Activated naive CD4-positive, alpha-beta T cell treated with anti-CD3 and anti-CD28 coated beads, Interleukin-2, amount 10 ng/mL, durations not matched to agents 7 days and 5 days (primary cell): ENCODE measurements around the gene PRDM11.

Experiments
- CTCF ChIA-PET: fragments of 350-600 bp; sonication (Branson Sonifier 250); formaldehyde crosslinking; loops from one replicate; lab custom pipeline; 2021; ENCODE audit warnings: antibody characterized with exemption; lab: Charles Lee
- DNase-seq: peaks from one replicate; pipeline ENCODE4 v3.0.0-alpha.2; 2020
- H3K27ac Mint-ChIP-seq: one replicate; pipeline ENCODE4 v1.8.0; 2021; ENCODE audit warnings: mild to moderate bottlenecking, moderate library complexity, mixed read lengths
- H3K27me3 Mint-ChIP-seq: one replicate; pipeline ENCODE4 v1.8.0; 2021; ENCODE audit warnings: mild to moderate bottlenecking, mixed read lengths
- H3K36me3 Mint-ChIP-seq: one replicate; pipeline ENCODE4 v1.8.0; 2021; ENCODE audit warnings: mixed read lengths
- H3K4me1 Mint-ChIP-seq: one replicate; pipeline ENCODE4 v1.8.0; 2021; ENCODE audit warnings: mixed read lengths
- H3K4me3 Mint-ChIP-seq: one replicate; pipeline ENCODE4 v1.8.0; 2021; ENCODE audit warnings: mild to moderate bottlenecking, moderate library complexity, mixed read lengths
- H3K9me3 Mint-ChIP-seq: one replicate; pipeline ENCODE4 v1.8.0; 2021; ENCODE audit warnings: mixed read lengths

Gene PRDM11

DNA sequence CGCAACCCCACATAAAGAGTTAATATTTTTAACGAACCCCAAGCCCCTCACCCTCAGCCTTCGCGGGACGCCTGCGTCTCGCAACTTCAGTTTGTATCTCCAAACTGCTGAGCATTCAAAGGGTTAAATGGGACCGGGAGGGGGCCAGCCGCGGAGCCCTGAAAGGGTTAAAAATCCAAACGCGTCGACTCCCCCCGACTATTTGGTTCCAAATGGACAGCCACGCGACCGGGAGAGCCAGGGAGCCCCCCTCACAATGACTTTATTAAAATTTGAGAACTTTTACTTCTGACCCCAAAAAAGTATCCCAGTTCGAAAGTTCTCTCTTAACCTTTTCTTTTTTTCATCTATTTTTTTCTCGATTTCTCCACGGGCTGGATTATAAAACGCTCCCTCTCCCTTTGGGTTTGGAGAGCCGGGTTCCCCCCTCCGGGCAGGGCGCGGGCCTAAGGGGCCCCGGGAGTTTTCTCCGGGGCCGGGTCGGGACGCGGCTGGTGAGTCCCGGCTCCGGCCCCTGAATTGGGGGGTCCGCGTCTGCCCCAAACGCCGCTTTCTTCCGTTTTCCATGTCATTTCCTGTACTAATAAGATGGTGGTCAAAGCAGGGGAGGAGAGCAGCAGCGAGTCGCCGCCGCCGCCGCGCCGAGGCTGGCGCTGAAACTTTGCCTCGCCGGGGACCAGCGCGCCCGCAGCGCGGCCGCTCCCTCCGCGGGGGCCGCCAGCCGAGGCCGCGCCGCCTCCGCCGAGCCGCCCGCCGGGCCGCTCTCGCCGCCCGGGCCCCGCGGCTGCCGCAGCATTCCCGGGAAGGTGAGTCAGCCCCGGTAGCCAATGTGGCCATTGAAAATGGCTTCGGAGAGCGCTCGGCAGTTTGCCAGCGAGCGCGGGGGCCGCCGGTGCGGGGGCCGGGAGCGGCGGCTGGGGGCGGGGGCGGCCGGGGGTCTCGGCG is at the start of gene PRDM11:
Gene PRDM11 (plus strand): TSS at position 568 of the 945 bp plus-strand sequence. CDS start 35,128 bp downstream, outside the sequence.
- CTCF ChIA-PET: no interaction called here
- Mint-ChIP-seq H3K9me3 (peaks cover 5% of the 10 kb centered on the region), H3K36me3 (no peaks in the 10 kb centered on the region), H3K4me1 (peaks cover 22% of the 10 kb centered on the region), H3K27me3 (peaks cover 65% of the 10 kb centered on the region), H3K27ac (peak within 1 kb of the TSS; percentile 65), H3K4me3 (peak within 1 kb of the TSS; percentile 80)
- peak; percentile 55 for DNase-seq

DNA sequence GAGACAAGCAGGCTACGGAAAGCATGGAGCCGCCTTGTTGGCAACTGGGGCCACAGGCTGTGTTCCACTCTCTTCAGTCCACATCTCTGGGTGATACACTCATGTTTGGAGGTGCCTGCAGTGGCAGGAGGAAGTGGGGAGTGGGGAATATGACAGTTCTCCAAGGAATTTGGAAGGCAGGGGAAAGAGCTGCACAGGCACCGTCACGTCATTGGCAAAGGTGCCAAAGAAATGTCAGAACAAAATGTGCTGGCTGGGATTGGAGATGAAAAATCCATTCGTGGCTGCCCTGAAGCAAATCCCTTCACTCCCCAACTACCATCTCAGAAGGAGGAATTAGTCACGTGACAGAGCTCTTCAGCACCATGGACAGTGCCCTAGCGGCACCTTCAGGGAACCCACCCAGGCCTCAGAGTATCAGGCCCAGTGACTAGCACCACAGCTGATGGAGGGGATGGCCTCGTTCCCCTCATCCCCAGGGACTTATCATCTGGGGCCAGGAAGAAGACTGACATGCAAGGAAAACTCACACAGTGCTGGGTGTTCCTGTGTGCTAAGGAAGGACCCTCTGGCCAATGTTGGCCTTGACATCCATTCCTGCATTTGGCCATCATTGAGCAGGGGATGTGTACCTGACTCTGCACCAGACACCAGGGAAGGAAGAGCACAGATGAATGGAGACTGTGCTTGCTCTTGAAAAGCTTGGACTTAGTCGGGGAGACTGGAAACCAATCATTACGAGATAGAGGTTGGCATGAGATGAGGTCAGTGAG is 48.5 kb upstream of the PRDM11 start:
- CTCF ChIA-PET: interaction anchor here (0.7 to 1.5 kb wide), 4 partner anchors 12 to 161 kb away, joined by 3 to 8 read pairs (median 4); no protein-coding TSS in a partner anchor
- Mint-ChIP-seq H3K9me3 (no peaks in the 10 kb centered on the region), H3K27me3 (peaks cover 54% of the 10 kb centered on the region), H3K4me1 (peaks cover 8% of the 10 kb centered on the region), H3K4me3 (no peak overlapping the region), H3K27ac (no peak overlapping the region), H3K36me3 (no peaks in the 10 kb centered on the region)
- DNase-seq: peak; percentile 74

DNA sequence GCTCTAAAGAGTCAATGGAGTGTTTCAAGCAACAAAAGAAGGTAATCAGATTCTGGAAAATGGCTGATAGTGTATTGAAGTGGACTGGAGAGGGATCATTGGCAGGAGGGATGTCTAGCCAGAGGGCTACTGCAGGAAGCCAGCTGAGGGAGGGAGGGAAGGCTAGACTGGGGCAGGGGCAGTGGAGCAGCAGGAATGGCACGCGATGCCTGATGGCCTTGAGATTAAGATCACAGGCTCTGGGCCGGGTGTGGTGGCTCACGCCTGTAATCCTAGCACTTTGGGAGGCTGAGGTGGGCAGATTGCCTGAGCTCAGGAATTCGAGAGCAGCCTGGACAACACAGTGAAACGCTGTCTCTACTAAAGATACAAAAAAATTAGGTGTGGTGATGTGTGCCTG is 47.5 kb upstream of the PRDM11 start:
- no peaks in the 10 kb centered on the region for H3K9me3 Mint-ChIP-seq

GRCh38 chr11:45100339-45100738 is 46.1 kb upstream of the PRDM11 start:
- no peak overlapping the region for H3K27ac Mint-ChIP-seq
- no peak overlapping the region for H3K4me3 Mint-ChIP-seq
- peaks cover 55% of the 10 kb centered on the region for H3K27me3 Mint-ChIP-seq
- no peaks in the 10 kb centered on the region for H3K36me3 Mint-ChIP-seq
- no peaks in the 10 kb centered on the region for H3K9me3 Mint-ChIP-seq
- no peak for DNase-seq
- CTCF ChIA-PET: interaction anchor here (0.7 to 12.6 kb wide), 5 partner anchors 15 to 171 kb away, joined by 3 to 382 read pairs (median 5); no protein-coding TSS in a partner anchor
- peaks cover 11% of the 10 kb centered on the region for H3K4me1 Mint-ChIP-seq

More for the DNA sequence above, 47.5 kb upstream of the PRDM11 start:
- no peak for DNase-seq
- H3K4me3 Mint-ChIP-seq: no peak overlapping the region
- peaks cover 11% of the 10 kb centered on the region for H3K4me1 Mint-ChIP-seq
- H3K27ac Mint-ChIP-seq: no peak overlapping the region
- peaks cover 55% of the 10 kb centered on the region for H3K27me3 Mint-ChIP-seq
- no peaks in the 10 kb centered on the region for H3K36me3 Mint-ChIP-seq
- CTCF ChIA-PET: interaction anchor here (1.0 kb wide), 1 partner anchor 163 kb away, joined by 4 read pairs; no protein-coding TSS in a partner anchor

DNA sequence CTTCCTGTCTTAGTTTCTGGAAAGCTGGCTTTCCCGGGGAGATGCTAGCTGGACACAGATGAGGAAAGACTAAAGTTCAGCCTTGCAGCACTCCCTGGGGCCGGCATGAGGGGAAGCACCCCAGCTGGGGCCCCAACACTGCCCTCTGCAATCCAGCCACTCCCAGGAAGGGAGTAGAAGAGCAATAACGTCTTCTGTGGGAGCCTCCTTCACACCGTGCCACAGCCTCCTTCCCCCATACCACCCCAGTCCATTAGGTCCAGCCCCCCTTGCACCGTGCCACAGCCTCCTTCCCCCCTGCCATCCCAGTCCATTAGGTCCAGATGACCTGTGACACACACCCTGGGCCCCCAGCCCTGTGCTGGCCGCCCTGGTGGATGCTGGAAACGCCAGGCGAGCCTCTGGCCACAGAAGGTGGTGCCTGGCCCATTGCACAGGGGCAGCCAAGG is 44.1 kb upstream of the PRDM11 start:
- Mint-ChIP-seq H3K4me3 (no peak overlapping the region), H3K27ac (no peak overlapping the region), H3K4me1 (peaks cover 11% of the 10 kb centered on the region), H3K27me3 (peaks cover 55% of the 10 kb centered on the region), H3K9me3 (no peaks in the 10 kb centered on the region), H3K36me3 (no peaks in the 10 kb centered on the region)
- CTCF ChIA-PET: interaction anchor here (0.9 to 12.6 kb wide), 17 partner anchors 9 to 206 kb away, joined by 3 to 382 read pairs (median 6); partner anchors contain the start of gene TP53I11
- DNase-seq: no peak

DNA sequence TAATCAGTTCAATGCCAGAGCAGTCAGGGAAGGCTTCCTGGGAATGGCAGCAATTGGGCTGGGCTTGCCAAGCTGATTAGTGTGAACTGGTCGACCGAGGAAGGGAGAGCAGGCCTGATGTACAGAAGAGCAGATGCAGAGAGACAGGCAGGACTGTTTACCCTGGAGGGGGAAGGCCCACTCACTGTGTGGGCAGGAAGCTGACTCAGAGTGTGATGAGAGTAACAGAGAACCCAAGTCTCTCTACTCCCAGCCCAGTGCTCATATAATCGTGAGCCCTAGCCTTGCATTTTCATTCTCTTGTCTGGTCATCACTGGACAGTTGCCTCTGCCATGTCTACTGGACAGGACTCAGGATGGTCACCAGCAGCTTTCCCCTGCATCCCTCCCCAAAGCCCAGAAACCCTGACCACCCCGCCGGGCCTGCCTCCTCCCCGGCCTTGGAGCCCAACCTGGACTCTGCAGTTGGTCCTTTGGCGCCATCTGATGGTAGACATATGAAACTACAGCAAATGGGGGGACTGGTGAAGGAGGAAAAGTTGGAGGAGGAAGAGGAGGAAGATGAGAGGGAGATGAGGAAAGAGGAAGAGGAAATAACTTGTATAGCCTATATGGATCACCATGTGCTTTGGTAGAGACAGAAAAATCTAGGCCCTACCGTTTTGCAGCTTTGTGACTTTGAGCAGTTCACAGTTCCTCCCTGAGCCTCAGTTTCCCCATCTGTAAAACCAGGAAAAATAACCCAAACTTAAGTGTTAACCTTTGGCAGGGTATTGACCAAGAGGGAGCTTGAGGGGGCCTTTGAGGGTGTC is 43.4 kb upstream of the PRDM11 start:
- Mint-ChIP-seq H3K27ac (peak overlapping the region; percentile 57), H3K9me3 (no peaks in the 10 kb centered on the region), H3K4me3 (peak overlapping the region; percentile 45), H3K27me3 (peaks cover 52% of the 10 kb centered on the region), H3K4me1 (peaks cover 11% of the 10 kb centered on the region), H3K36me3 (no peaks in the 10 kb centered on the region)
- peak; percentile 60 for DNase-seq
- CTCF ChIA-PET: interaction anchor here (0.9 to 12.6 kb wide), 27 partner anchors 9 to 232 kb away, joined by 3 to 382 read pairs (median 6); partner anchors contain the start of gene TP53I11

DNA sequence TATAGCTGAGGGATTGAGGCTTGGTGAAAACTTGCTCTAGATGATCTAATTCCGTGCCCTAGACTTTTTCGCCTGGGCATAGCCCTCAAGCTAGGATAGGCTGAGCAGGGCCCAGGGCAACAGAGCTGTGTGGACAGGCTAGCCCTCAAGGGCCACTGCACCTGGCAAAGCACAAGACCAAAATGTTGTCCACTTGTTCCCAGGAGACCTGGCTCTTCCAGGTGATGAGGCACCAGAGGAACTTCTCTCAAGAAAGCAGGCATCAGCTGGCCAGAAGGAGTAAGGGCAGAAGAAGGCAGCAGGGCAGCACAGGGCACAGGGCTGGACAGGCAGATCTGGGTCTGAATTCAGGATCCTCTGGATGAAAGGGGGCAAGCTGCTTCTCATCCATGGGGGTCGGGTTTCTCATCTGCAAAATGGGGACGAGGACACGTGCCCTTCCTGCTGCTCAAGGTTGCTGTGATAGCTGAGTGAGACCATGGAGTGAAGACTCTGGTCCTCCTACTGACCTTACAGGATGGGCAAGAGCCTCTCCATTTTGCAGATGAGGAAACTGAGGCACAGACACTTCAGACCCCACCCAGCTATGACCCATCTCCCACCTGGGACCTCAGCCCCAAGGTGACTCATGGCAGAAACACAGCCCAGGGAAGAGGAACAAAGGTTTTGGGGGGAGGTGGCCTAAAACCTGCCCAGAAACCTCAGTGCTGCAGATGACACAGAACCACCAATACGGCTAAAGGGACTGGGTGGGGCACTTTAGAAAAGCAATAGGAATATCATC is 42.2 kb upstream of the PRDM11 start:
- H3K4me1 Mint-ChIP-seq: peaks cover 11% of the 10 kb centered on the region
- no peak overlapping the region for H3K27ac Mint-ChIP-seq
- peaks cover 42% of the 10 kb centered on the region for H3K27me3 Mint-ChIP-seq
- DNase-seq: no peak
- H3K4me3 Mint-ChIP-seq: no peak overlapping the region
- H3K36me3 Mint-ChIP-seq: no peaks in the 10 kb centered on the region
- CTCF ChIA-PET: interaction anchor here (0.8 to 12.6 kb wide), 30 partner anchors 10 to 477 kb away, joined by 3 to 382 read pairs (median 6); no protein-coding TSS in a partner anchor
- H3K9me3 Mint-ChIP-seq: no peaks in the 10 kb centered on the region

- no peak for DNase-seq
- H3K36me3 Mint-ChIP-seq: no peaks in the 10 kb centered on the region
- no peaks in the 10 kb centered on the region for H3K9me3 Mint-ChIP-seq
- H3K4me1 Mint-ChIP-seq: peaks cover 11% of the 10 kb centered on the region
- H3K27ac Mint-ChIP-seq: no peak overlapping the region
- peaks cover 42% of the 10 kb centered on the region for H3K27me3 Mint-ChIP-seq
- H3K4me3 Mint-ChIP-seq: no peak overlapping the region
- CTCF ChIA-PET: interaction anchor here (0.8 to 12.6 kb wide), 25 partner anchors 10 to 478 kb away, joined by 3 to 382 read pairs (median 7); no protein-coding TSS in a partner anchor
These were observed 41.7 kb upstream of the PRDM11 start for GRCh38 chr11:45104790-45105084.

DNA sequence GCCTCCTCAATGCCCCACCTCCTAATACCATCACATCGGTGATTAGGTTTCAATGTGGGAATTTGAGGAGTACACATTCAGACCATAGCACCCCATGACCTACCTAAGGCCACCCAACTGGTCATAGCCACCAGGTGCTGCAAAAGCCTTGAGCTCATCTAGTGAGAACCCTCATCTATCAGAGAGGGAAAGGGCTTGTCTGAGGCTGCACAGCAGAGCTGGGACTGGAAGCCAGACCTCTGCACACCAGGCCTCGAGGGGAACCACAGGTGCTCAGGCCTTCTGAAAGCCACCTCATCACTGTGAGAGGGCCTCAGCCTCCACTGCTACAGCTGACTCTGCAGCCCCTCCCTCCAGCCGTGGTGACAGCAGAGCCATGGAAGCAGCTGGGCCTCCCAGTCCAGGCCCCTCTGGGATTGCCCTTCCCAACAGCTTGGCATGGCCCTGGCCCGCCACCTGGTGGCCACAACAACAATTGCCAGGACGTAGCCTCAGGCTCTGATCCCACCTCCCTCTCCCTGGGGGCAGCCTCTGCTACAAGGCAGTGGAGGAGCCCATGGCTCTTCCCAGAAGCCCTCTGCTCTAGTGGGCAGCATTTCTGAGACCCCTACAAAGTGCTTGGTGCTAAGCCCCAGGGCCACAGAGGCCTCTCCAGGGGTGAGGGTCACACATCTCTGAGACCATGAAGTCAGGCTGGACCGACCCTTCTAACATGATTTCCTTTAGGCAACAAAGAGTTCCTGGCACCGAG is 41.0 kb upstream of the PRDM11 start:
- Mint-ChIP-seq H3K4me1 (peaks cover 11% of the 10 kb centered on the region), H3K36me3 (no peaks in the 10 kb centered on the region), H3K27ac (no peak overlapping the region), H3K27me3 (peaks cover 39% of the 10 kb centered on the region), H3K4me3 (no peak overlapping the region), H3K9me3 (no peaks in the 10 kb centered on the region)
- CTCF ChIA-PET: interaction anchor here (0.7 to 12.6 kb wide), 31 partner anchors 9 to 478 kb away, joined by 3 to 382 read pairs (median 5); no protein-coding TSS in a partner anchor
- peak; percentile 72 for DNase-seq

- Mint-ChIP-seq H3K4me3 (no peak overlapping the region), H3K27me3 (peaks cover 35% of the 10 kb centered on the region), H3K9me3 (no peaks in the 10 kb centered on the region), H3K36me3 (no peaks in the 10 kb centered on the region), H3K27ac (no peak overlapping the region), H3K4me1 (peaks cover 11% of the 10 kb centered on the region)
- CTCF ChIA-PET: interaction anchor here (0.7 to 12.6 kb wide), 20 partner anchors 9 to 232 kb away, joined by 3 to 382 read pairs (median 8); no protein-coding TSS in a partner anchor
- no peak for DNase-seq
These were observed 40.5 kb upstream of the PRDM11 start for GRCh38 chr11:45105984-45106375.

DNA sequence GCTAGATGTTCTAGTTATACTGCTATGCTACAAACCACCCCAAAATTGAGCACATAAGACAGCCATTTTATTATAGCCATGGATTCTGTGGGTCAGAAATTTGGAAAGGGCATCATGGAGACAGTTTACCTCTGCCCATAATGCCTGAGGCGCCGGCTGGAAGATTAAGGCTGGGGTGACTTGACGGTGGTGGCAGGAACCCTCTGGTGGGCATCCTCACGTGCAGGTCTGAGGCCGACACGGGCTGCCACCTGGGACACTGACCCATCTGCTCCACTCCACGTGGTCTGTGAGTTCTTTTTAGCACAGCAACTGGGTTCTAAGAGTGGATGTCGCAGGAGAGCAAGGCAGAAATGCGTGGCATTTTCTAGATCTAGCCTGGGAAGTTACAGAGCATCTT is 40.0 kb upstream of the PRDM11 start:
- Mint-ChIP-seq H3K27me3 (peaks cover 31% of the 10 kb centered on the region), H3K9me3 (no peaks in the 10 kb centered on the region), H3K4me3 (no peak overlapping the region), H3K4me1 (peaks cover 11% of the 10 kb centered on the region), H3K36me3 (no peaks in the 10 kb centered on the region), H3K27ac (no peak overlapping the region)
- CTCF ChIA-PET: interaction anchor here (1.3 to 12.6 kb wide), 9 partner anchors 8 to 232 kb away, joined by 3 to 382 read pairs (median 39); no protein-coding TSS in a partner anchor
- no peak for DNase-seq

GRCh38 chr11:45107029-45107428 is 39.4 kb upstream of the PRDM11 start:
- Mint-ChIP-seq H3K27ac (no peak overlapping the region), H3K4me3 (no peak overlapping the region), H3K4me1 (peaks cover 11% of the 10 kb centered on the region), H3K36me3 (no peaks in the 10 kb centered on the region), H3K9me3 (no peaks in the 10 kb centered on the region), H3K27me3 (peaks cover 29% of the 10 kb centered on the region)
- CTCF ChIA-PET: interaction anchor here (9.7 to 12.6 kb wide), 3 partner anchors 171 to 226 kb away, joined by 108 to 382 read pairs (median 272); no protein-coding TSS in a partner anchor
- no peak for DNase-seq
